ENCODE measurements around the gene ZIC2.
A peak's percentile ranks its signal among the peaks of the same experiment; 100 is the strongest.

Gene ZIC2

GRCh38 chr13:99973808-99974185 lies 7.8 kb upstream of the ZIC2 start:
- no peak for DNase-seq (ENCODE audit: low read depth in 1 of 2, low spot score in 1 of 2)

GRCh38 chr13:99974296-99974938 lies 7.2 kb upstream of the ZIC2 start:
- DNase-seq (ENCODE audit: low read depth in 1 of 2, low spot score in 1 of 2), result no peak

- no peak for DNase-seq (ENCODE audit: low read depth in 1 of 2, low spot score in 1 of 2)
These were observed 6.5 kb upstream of the ZIC2 start for GRCh38 chr13:99974939-99975561.

- no peak for DNase-seq (ENCODE audit: low read depth in 1 of 2, low spot score in 1 of 2)
These were observed 6.0 kb upstream of the ZIC2 start for GRCh38 chr13:99975626-99976025.

GRCh38 chr13:99976575-99976974 lies 5.0 kb upstream of the ZIC2 start:
- DNase-seq (ENCODE audit: low read depth in 1 of 2, low spot score in 1 of 2), result no peak

GRCh38 chr13:99977334-99977911 lies 4.2 kb upstream of the ZIC2 start:
- no peak for DNase-seq (ENCODE audit: low read depth in 1 of 2, low spot score in 1 of 2)

GRCh38 chr13:99977912-99978798 lies 3.4 kb upstream of the ZIC2 start:
- no peak for DNase-seq (ENCODE audit: low read depth in 1 of 2, low spot score in 1 of 2)

- DNase-seq (ENCODE audit: low read depth in 1 of 2, low spot score in 1 of 2), result no peak
These were observed 2.7 kb upstream of the ZIC2 start for GRCh38 chr13:99978799-99979452.

- DNase-seq (ENCODE audit: low read depth in 1 of 2, low spot score in 1 of 2), result no peak
These were observed 2.0 kb upstream of the ZIC2 start for GRCh38 chr13:99979453-99980200.

GRCh38 chr13:99980201-99980823 lies 1.3 kb upstream of the ZIC2 start:
- peak in 1 of 2 donors; percentile 52 for DNase-seq (ENCODE audit: low read depth in 1 of 2, low spot score in 1 of 2)

GRCh38 chr13:99980824-99981734 lies 505 bp upstream of the ZIC2 start:
- DNase-seq (ENCODE audit: low read depth in 1 of 2, low spot score in 1 of 2), result no peak

GRCh38 chr13:99982036-99982730 lies 599 bp downstream of the ZIC2 start:
- DNase-seq (ENCODE audit: low read depth in 1 of 2, low spot score in 1 of 2), result no peak

- no peak for DNase-seq (ENCODE audit: low read depth in 1 of 2, low spot score in 1 of 2)
These were observed 1.3 kb downstream of the ZIC2 start for GRCh38 chr13:99982731-99983498.

- DNase-seq (ENCODE audit: low read depth in 1 of 2, low spot score in 1 of 2), result no peak
These were observed 2.2 kb downstream of the ZIC2 start for GRCh38 chr13:99983499-99984401.

- no peak for DNase-seq (ENCODE audit: low read depth in 1 of 2, low spot score in 1 of 2)
These were observed 3.1 kb downstream of the ZIC2 start for GRCh38 chr13:99984461-99985240.

Measured in stimulated activated CD4-positive, alpha-beta T cell treated with anti-CD3 and anti-CD28 coated beads, Interleukin-15, amount 100 ng/mL, for 1 hour (primary cell).